ENCODE results near the gene KIF22.
A peak's percentile ranks its signal among the peaks of the same experiment; 100 is the strongest.
"Not testable (repeated sequence)": the region's sequence is repeated elsewhere in the genome, so short reads cannot be mapped to it uniquely, and the experiment has no call there.

Gene KIF22

GRCh38 chr16:29767062-29767461 lies 23.5 kb upstream of the KIF22 start:
- no peak for DNase-seq

- no peak for DNase-seq
Observed at GRCh38 chr16:29769507-29769906, 21.0 kb upstream of the KIF22 start.

- DNase-seq: no peak
Observed at GRCh38 chr16:29770250-29770929, 20.2 kb upstream of the KIF22 start.

GRCh38 chr16:29772330-29772729 lies 18.2 kb upstream of the KIF22 start:
- not testable (repeated sequence) for DNase-seq

GRCh38 chr16:29774730-29775129 lies 15.8 kb upstream of the KIF22 start:
- DNase-seq: no peak

- DNase-seq: no peak
Observed at GRCh38 chr16:29775742-29776408, 14.7 kb upstream of the KIF22 start.

GRCh38 chr16:29777576-29778350 lies 12.8 kb upstream of the KIF22 start, which contains the start of gene ZG16:
Gene ZG16, plus strand, starts transcription at chr16:29778256. Its CDS starts 1,011 bp downstream, at chr16:29779267.
- no peak for DNase-seq

- DNase-seq: no peak
Observed at GRCh38 chr16:29779474-29779873, 11.1 kb upstream of the KIF22 start.

- DNase-seq: not testable (repeated sequence)
Observed at GRCh38 chr16:29783094-29783953, 7.2 kb upstream of the KIF22 start.

GRCh38 chr16:29784157-29784556 lies 6.4 kb upstream of the KIF22 start:
- DNase-seq: no peak

- peak; percentile 38 for DNase-seq
Observed at GRCh38 chr16:29784901-29785500, 5.5 kb upstream of the KIF22 start.

GRCh38 chr16:29787155-29787554 lies 3.4 kb upstream of the KIF22 start:
- not testable (repeated sequence) for DNase-seq

GRCh38 chr16:29789775-29790182 lies 772 bp upstream of the KIF22 start:
- DNase-seq: no peak

- no peak for DNase-seq
Observed at GRCh38 chr16:29790949-29791844, 646 bp downstream of the KIF22 start.

- DNase-seq: no peak
Observed at GRCh38 chr16:29791845-29792807, 1.6 kb downstream of the KIF22 start.

GRCh38 chr16:29793153-29793552 lies 2.6 kb downstream of the KIF22 start:
- DNase-seq: not testable (repeated sequence)

- no peak for DNase-seq
Observed at GRCh38 chr16:29794231-29794710, 3.7 kb downstream of the KIF22 start.

GRCh38 chr16:29802416-29802935 lies 11.9 kb downstream of the KIF22 start:
- DNase-seq: no peak

- no peak for DNase-seq
Observed at GRCh38 chr16:29804020-29804419, 13.5 kb downstream of the KIF22 start.

Data from activated gamma-delta T cell (primary cell).